Uterus (tissue), 2 donors: ENCODE results near the gene OTOGL.

ENCODE experiments used
- CTCF ChIP-seq, 4 experiments: fragments of 200-600 bp in 2 of 4; fragments of 450-650 bp in 2 of 4; sonication (generic) in 2 of 4; IDR thresholded peaks; one replicate each; pipeline ENCODE4 v1.5.1; 2016 to 2019; ENCODE audit warnings: antibody characterized with exemption in 4 of 4, mild to moderate bottlenecking in 2 of 4, moderate library complexity in 1 of 4
- POLR2A ChIP-seq, 2 donors: fragments of 450-650 bp; IDR thresholded peaks; one replicate each; pipeline ENCODE4 v1.6.1; 2016; ENCODE audit warnings: antibody characterized with exemption in 2 of 2, mild to moderate bottlenecking in 1 of 2, moderate library complexity in 1 of 2

- TF ChIP-seq CTCF (IDR thresholded peaks at IDR 0.05) (no peak), POLR2A (IDR thresholded peaks at IDR 0.05) (no peak)
Measured at GRCh38 chr12:80142640-80143039, 43.3 kb downstream of the OTOGL start.
